Osteoblast (primary cell): ENCODE measurements around the gene OR5D16. TPM values are rescaled to one million over a fixed set of nuclear protein-coding genes. Genes with fewer than 3 reads are reported as not detected.
"Not testable (repeated sequence)": the region's sequence is repeated elsewhere in the genome, so short reads cannot be mapped to it uniquely, and the experiment has no call there.

ENCODE experiments used
- DNase-seq: peaks from one replicate; pipeline ENCODE4 v3.0.0; 2011; ENCODE audit warnings: low spot score, mixed read lengths; ENCODE audit not compliant: insufficient read length; ENCODE audit errors: missing footprints
- H2AFZ ChIP-seq: 2 replicates; pipeline ENCODE4 v1.6.0; 2011; ENCODE audit warnings: mild to moderate bottlenecking, low read length
- H3K27ac ChIP-seq: 2 replicates; pipeline ENCODE4 v1.5.1; 2011; ENCODE audit warnings: mild to moderate bottlenecking, low read depth, low read length, moderate library complexity
- H3K27me3 ChIP-seq: 2 replicates; pipeline ENCODE4 v1.6.0; 2012; ENCODE audit warnings: mild to moderate bottlenecking, control low read depth, inconsistent platforms, low read length, moderate library complexity; ENCODE audit not compliant: insufficient read depth
- H3K36me3 ChIP-seq: 2 replicates; pipeline ENCODE4 v1.5.1; 2011; ENCODE audit warnings: mild to moderate bottlenecking, low read length, control low read depth, moderate library complexity; ENCODE audit not compliant: insufficient read depth
- H3K4me1 ChIP-seq: 2 replicates; pipeline ENCODE4 v1.5.1; 2011; ENCODE audit warnings: mild to moderate bottlenecking, low read length, control low read depth, moderate library complexity; ENCODE audit not compliant: insufficient read depth
- H3K4me2 ChIP-seq: 2 replicates; pipeline ENCODE4 v1.6.0; 2011; ENCODE audit warnings: mild to moderate bottlenecking, low read length; ENCODE audit not compliant: insufficient read depth
- H3K4me3 ChIP-seq: fragments of 200-600 bp; sonication (generic); 3 replicates; pipeline ENCODE4 v1.5.1; 2012; ENCODE audit warnings: mild to moderate bottlenecking, low read length, inconsistent platforms; ENCODE audit not compliant: insufficient read depth
- H3K79me2 ChIP-seq: 2 replicates; pipeline ENCODE4 v1.6.0; 2012; ENCODE audit warnings: mild to moderate bottlenecking, low read length, control low read depth, inconsistent platforms; ENCODE audit not compliant: insufficient read depth
- H3K9me3 ChIP-seq: 2 replicates; pipeline ENCODE4 v1.5.1; 2011; ENCODE audit warnings: low read depth, low read length, control low read depth
- H4K20me1 ChIP-seq: 2 replicates; pipeline ENCODE4 v1.6.0; 2012; ENCODE audit warnings: mild to moderate bottlenecking, low read length, control low read depth; ENCODE audit not compliant: insufficient read depth
- total RNA-seq: library from RNA; depleted of rRNA; stranded (reverse); fragments of >200 nt; gene quantifications from 2 replicates; pipeline ENCODE4 v1.2.3, GENCODE V29; 2012
- TF ChIP-seq, protein P1 (sequence below): IDR thresholded peaks from 2 replicates; pipeline ENCODE4 v1.5.1; 2011; ENCODE audit warnings: mild to moderate bottlenecking, low read depth, low read length, moderate library complexity; ENCODE audit errors: extremely low read depth

The OR5D16 gene
- total RNA-seq, 1 donor: not detected

DNA sequence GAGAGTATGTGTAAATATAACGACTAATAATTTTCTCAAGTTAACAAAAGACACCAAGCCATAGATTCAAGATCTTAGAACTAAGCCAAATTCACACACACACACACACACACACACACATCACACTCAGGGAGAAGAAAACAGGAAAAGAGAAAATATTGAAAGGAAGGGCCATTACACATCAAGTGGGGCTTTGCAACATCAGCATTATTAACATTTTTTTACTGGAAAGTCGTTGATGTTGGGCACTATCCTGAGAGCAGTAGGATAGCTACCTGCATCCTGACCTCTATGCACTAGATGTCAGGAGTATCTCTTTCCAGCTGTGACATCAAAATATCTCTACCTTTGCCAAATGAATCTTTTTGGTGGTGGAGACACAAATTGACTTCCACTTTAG is 8.9 kb downstream of the OR5D16 start:
- Histone ChIP-seq H3K27ac (no peak overlapping the region), H2AFZ (no peak overlapping the region), H3K4me2 (no peak overlapping the region), H4K20me1 (no peaks in the 10 kb centered on the region), H3K36me3 (no peaks in the 10 kb centered on the region), H3K9me3 (no peaks in the 10 kb centered on the region), H3K27me3 (no peaks in the 10 kb centered on the region), H3K4me1 (no peaks in the 10 kb centered on the region), H3K4me3 (no peak overlapping the region), H3K79me2 (no peaks in the 10 kb centered on the region)
- DNase-seq: no peak
- TF ChIP-seq, protein P1, sequence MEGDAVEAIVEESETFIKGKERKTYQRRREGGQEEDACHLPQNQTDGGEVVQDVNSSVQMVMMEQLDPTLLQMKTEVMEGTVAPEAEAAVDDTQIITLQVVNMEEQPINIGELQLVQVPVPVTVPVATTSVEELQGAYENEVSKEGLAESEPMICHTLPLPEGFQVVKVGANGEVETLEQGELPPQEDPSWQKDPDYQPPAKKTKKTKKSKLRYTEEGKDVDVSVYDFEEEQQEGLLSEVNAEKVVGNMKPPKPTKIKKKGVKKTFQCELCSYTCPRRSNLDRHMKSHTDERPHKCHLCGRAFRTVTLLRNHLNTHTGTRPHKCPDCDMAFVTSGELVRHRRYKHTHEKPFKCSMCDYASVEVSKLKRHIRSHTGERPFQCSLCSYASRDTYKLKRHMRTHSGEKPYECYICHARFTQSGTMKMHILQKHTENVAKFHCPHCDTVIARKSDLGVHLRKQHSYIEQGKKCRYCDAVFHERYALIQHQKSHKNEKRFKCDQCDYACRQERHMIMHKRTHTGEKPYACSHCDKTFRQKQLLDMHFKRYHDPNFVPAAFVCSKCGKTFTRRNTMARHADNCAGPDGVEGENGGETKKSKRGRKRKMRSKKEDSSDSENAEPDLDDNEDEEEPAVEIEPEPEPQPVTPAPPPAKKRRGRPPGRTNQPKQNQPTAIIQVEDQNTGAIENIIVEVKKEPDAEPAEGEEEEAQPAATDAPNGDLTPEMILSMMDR: no peak

DNA sequence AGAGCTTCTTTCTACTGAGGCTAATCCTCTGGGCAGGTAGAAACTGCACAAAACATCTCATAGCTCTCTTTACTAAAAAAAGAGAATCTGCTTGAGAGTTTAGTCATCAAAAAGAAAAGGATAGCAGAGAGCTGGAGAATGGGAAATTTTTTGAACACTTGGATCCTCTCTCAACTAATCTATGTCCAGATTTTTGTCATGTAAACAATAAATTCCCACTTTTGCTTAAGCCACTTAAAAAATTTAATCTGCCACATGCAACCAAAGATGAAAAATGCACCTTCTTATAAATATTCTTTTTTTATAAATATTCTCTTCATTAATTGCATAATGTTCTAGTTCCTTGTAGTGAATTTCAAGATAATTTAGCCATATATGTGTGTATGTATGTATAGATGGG is 10.5 kb downstream of the OR5D16 start:
- H3K79me2 ChIP-seq: no peaks in the 10 kb centered on the region
- H3K27ac ChIP-seq: no peak overlapping the region
- H3K9me3 ChIP-seq: no peaks in the 10 kb centered on the region
- DNase-seq: peak; percentile 15
- H3K27me3 ChIP-seq: no peaks in the 10 kb centered on the region
- H3K4me2 ChIP-seq: no peak overlapping the region
- no peak overlapping the region for H3K4me3 ChIP-seq
- no peaks in the 10 kb centered on the region for H3K4me1 ChIP-seq
- no peaks in the 10 kb centered on the region for H3K36me3 ChIP-seq
- no peaks in the 10 kb centered on the region for H4K20me1 ChIP-seq
- H2AFZ ChIP-seq: no peak overlapping the region
- TF ChIP-seq, protein P1: no peak

DNA sequence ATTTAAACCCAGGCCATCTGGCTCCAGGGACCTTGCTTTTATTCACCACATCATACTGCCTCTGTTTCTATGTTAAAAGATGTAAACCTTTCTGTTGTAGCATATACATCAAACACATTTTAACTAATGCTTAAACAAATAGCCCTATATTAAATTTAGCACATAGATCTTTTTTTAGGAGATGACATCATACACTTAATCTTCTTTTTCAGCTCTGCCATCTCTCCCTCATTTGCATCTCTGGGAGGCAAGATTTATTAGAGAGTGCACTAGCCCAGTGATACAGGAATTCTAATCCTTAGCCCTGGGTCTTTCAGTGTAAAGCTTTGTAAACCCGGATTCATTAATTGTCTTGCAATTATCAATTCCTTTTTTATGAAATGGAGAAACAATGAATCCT is 13.6 kb downstream of the OR5D16 start:
- Histone ChIP-seq H2AFZ (no peak overlapping the region), H3K27ac (no peak overlapping the region), H3K27me3 (no peaks in the 10 kb centered on the region), H3K4me2 (no peak overlapping the region), H3K4me1 (no peaks in the 10 kb centered on the region), H3K4me3 (no peak overlapping the region), H3K36me3 (no peaks in the 10 kb centered on the region), H3K9me3 (no peaks in the 10 kb centered on the region), H4K20me1 (no peaks in the 10 kb centered on the region), H3K79me2 (no peaks in the 10 kb centered on the region)
- TF ChIP-seq, protein P1: no peak
- no peak for DNase-seq

DNA sequence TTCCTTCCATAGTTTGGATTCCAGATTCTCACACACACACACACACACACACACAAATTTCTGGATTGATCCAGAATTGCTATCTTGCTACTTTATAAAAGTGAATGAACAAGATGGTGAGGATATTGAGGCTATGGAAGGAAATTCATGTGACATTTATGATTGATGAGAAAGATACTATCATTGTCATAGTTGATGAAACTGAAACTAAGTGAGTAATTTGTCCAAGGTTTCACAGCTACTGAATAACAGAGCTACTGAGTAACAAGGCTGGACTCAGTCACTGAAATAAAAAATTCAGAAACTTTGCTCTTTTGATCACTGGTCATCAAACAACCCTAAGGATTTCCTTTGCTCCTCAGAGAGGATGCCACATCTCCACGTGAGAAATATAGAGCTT is 16.2 kb downstream of the OR5D16 start:
- TF ChIP-seq, protein P1: no peak
- H2AFZ ChIP-seq: no peak overlapping the region
- H3K36me3 ChIP-seq: no peaks in the 10 kb centered on the region
- no peaks in the 10 kb centered on the region for H3K4me1 ChIP-seq
- no peak overlapping the region for H3K4me2 ChIP-seq
- no peak overlapping the region for H3K27ac ChIP-seq
- no peaks in the 10 kb centered on the region for H4K20me1 ChIP-seq
- no peaks in the 10 kb centered on the region for H3K9me3 ChIP-seq
- no peaks in the 10 kb centered on the region for H3K79me2 ChIP-seq
- H3K4me3 ChIP-seq: no peak overlapping the region
- H3K27me3 ChIP-seq: no peaks in the 10 kb centered on the region
- DNase-seq: no peak

DNA sequence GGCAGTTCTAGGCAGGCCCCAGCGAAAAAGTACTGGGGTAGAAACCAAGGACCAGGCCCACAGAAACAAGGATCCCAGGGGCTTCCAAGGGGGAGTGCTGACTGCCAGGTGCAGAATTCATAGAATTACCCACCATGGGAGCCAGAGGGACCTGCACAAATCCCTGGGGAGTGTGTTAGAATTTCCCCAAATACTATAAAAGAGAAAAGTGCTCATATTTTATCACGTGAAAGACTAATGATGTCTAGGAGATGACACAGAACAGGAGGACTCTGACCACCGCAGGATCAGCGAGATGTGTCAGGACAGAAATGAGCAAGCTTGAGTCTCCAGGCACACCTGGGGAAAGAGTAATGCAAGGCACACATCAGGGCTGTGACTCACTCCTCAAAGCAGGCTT is 28.8 kb downstream of the OR5D16 start:
- not testable (repeated sequence) for H3K9me3 ChIP-seq, H3K4me1 ChIP-seq, H3K27ac ChIP-seq, H3K27me3 ChIP-seq, H3K79me2 ChIP-seq, H3K4me3 ChIP-seq, H4K20me1 ChIP-seq, H3K36me3 ChIP-seq, DNase-seq, H3K4me2 ChIP-seq, H2AFZ ChIP-seq

DNA sequence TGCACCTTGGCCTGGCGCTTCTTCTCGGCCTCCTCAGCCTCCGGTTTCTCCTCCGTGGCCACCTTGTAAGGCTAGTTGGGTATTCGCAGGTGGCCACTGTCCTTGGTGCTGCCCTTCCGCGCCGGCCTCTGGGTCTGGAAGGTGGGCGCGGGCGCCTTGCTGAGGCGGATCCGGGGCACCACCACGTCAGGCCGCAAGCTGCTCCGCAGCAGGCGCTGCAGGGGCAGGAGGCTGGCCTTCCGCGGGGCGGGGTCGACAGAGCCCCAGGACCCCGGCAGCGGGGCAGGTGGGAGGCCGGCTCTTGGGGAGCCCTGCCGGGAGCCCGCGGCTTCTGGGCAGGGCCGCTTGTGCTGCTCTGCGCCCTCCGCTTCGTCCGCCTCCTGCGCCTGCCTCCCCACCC is 34.2 kb downstream of the OR5D16 start:
- H3K4me1 ChIP-seq, H3K4me2 ChIP-seq, H3K79me2 ChIP-seq, DNase-seq, H3K27ac ChIP-seq, H2AFZ ChIP-seq, H3K9me3 ChIP-seq, H3K4me3 ChIP-seq, H3K27me3 ChIP-seq, H4K20me1 ChIP-seq, H3K36me3 ChIP-seq: not testable (repeated sequence)
